Ishikawa (cell line): ENCODE data around the gene EFCAB7.
A peak's percentile ranks its signal among the peaks of the same experiment; 100 is the strongest.

Source experiments
- CEBPB ChIP-seq: IDR thresholded peaks from 2 replicates; pipeline ENCODE4 v1.6.1; 2012
- CREB1 ChIP-seq: IDR thresholded peaks from 2 replicates; pipeline ENCODE4 v1.6.1; 2012; ENCODE audit warnings: low read depth
- EGR1 ChIP-seq: IDR thresholded peaks from 2 replicates; pipeline ENCODE4 v1.6.1; 2012
- EP300 ChIP-seq: IDR thresholded peaks from 2 replicates; pipeline ENCODE4 v1.6.1; 2012; ENCODE audit warnings: borderline replicate concordance
- FOXM1 ChIP-seq: IDR thresholded peaks from 2 replicates; pipeline ENCODE4 v1.6.1; 2012; ENCODE audit warnings: low read depth, borderline replicate concordance
- NFIC ChIP-seq: IDR thresholded peaks from 2 replicates; pipeline ENCODE4 v1.6.1; 2012
- RAD21 ChIP-seq: IDR thresholded peaks from 2 replicates; pipeline ENCODE4 v1.6.1; 2012; ENCODE audit warnings: low read depth
- TAF1 ChIP-seq: IDR thresholded peaks from 2 replicates; pipeline ENCODE4 v1.6.1; 2012; ENCODE audit warnings: low read depth, mild to moderate bottlenecking
- TCF12 ChIP-seq: IDR thresholded peaks from 2 replicates; pipeline ENCODE4 v1.6.1; 2012; ENCODE audit warnings: low read depth
- TEAD4 ChIP-seq: IDR thresholded peaks from 2 replicates; pipeline ENCODE4 v1.6.1; 2012
- YY1 ChIP-seq: IDR thresholded peaks from 2 replicates; pipeline ENCODE4 v1.6.1; 2012; ENCODE audit warnings: low read depth
- ZBTB7A ChIP-seq: IDR thresholded peaks from 2 replicates; pipeline ENCODE4 v1.6.1; 2012; ENCODE audit warnings: low read depth
- TF ChIP-seq, protein P1 (sequence below): IDR thresholded peaks from 2 replicates; pipeline ENCODE4 v1.6.1; 2012; ENCODE audit warnings: low read depth, mild to moderate bottlenecking
- TF ChIP-seq, protein P2 (sequence below): IDR thresholded peaks from 2 replicates; pipeline ENCODE4 v1.6.1; 2012
- TF ChIP-seq, protein P3 (sequence below): IDR thresholded peaks from 2 replicates; pipeline ENCODE4 v1.6.1; 2012

EFCAB7 gene

DNA sequence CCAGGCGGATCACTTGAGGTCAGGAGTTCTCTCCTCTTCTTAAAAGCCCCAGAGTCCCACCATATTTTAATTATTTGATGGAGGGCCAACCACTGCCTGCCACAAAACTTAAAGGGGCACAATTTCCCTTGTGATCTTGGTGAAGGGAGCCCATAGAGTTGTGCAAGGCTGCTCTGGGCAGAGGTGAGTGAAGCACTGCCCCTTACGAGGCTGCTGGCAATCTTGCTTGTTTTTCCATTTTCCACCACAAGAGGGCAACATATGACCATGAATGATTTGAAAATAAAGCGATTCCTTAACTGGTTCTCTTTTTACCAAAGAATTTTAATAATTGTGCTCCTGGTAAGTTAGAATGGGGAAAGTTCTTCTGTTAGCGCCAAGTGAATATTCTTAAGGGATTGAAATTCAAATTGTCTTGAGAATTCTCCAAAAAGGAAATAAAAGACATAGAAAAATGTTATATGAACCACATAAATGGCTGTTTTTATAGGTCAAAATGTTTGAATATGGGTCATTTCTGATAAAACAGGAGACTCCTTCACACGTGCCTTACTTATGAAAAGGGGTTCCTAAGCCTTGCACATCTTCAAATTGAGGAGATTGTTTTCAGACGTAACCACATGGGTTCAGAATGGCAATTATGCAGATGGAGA is 92.6 kb downstream of the EFCAB7 start:
- TF ChIP-seq NFIC (0 out of 2 replicates have a peak, but pooled peaks have one; percentile 9), RAD21 (peak; percentile 85)
- TF ChIP-seq, protein P1, sequence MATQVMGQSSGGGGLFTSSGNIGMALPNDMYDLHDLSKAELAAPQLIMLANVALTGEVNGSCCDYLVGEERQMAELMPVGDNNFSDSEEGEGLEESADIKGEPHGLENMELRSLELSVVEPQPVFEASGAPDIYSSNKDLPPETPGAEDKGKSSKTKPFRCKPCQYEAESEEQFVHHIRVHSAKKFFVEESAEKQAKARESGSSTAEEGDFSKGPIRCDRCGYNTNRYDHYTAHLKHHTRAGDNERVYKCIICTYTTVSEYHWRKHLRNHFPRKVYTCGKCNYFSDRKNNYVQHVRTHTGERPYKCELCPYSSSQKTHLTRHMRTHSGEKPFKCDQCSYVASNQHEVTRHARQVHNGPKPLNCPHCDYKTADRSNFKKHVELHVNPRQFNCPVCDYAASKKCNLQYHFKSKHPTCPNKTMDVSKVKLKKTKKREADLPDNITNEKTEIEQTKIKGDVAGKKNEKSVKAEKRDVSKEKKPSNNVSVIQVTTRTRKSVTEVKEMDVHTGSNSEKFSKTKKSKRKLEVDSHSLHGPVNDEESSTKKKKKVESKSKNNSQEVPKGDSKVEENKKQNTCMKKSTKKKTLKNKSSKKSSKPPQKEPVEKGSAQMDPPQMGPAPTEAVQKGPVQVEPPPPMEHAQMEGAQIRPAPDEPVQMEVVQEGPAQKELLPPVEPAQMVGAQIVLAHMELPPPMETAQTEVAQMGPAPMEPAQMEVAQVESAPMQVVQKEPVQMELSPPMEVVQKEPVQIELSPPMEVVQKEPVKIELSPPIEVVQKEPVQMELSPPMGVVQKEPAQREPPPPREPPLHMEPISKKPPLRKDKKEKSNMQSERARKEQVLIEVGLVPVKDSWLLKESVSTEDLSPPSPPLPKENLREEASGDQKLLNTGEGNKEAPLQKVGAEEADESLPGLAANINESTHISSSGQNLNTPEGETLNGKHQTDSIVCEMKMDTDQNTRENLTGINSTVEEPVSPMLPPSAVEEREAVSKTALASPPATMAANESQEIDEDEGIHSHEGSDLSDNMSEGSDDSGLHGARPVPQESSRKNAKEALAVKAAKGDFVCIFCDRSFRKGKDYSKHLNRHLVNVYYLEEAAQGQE: no peak

DNA sequence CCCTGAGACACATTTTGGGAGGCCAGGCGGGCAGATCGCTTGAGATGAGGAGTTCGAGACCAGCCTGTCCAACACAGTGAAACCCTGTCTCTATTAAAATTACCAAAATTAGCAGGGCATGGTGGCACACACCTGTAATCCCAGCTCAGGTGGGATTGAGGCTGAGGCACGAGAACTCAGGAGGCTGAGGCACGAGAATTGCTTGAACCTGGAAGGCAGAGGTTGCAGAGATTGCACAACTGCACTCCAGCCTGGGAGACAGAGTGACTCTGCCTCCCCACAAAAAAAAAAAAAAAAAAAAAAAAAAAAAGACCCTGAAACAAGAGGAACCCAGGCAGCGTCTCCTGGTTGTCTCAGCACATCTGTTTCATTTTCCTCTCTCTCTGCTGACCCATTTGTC is 94.1 kb downstream of the EFCAB7 start:
- TF ChIP-seq TEAD4: no peak
- TF ChIP-seq CEBPB: peak; percentile 42; the same call in 1 of the 2 replicates

DNA sequence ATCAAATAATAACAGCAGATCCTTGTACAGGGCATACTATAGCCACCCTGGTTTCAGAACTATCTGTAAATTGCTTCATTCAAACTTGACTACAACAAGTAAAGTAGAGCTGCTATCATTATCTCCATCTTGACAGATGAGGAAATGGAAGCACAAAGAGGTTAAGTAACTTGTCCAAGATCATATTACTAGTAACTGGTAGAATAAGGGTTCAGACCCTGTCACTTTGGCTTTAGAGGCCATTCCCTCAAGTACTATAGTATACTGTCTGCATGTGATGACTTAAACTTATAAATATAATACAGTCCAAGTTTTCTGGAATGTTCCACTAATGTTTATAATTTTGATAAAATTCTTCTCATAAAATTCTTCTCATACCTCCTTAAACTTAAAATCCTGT is 94.7 kb downstream of the EFCAB7 start:
- no peak for TF ChIP-seq EGR1
- TF ChIP-seq TAF1: no peak
- TF ChIP-seq, protein P2, sequence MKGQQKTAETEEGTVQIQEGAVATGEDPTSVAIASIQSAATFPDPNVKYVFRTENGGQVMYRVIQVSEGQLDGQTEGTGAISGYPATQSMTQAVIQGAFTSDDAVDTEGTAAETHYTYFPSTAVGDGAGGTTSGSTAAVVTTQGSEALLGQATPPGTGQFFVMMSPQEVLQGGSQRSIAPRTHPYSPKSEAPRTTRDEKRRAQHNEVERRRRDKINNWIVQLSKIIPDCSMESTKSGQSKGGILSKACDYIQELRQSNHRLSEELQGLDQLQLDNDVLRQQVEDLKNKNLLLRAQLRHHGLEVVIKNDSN: no peak
- TF ChIP-seq NFIC: no peak
- no peak for TF ChIP-seq EP300
- no peak for TF ChIP-seq YY1
- TF ChIP-seq TEAD4: no peak
- TF ChIP-seq, protein P3, sequence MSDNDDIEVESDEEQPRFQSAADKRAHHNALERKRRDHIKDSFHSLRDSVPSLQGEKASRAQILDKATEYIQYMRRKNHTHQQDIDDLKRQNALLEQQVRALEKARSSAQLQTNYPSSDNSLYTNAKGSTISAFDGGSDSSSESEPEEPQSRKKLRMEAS: no peak
- TF ChIP-seq RAD21: no peak
- TF ChIP-seq, protein P1: no peak
- TF ChIP-seq FOXM1: no peak
- no peak for TF ChIP-seq ZBTB7A
- no peak for TF ChIP-seq TCF12
- no peak for TF ChIP-seq CEBPB
- no peak for TF ChIP-seq CREB1

DNA sequence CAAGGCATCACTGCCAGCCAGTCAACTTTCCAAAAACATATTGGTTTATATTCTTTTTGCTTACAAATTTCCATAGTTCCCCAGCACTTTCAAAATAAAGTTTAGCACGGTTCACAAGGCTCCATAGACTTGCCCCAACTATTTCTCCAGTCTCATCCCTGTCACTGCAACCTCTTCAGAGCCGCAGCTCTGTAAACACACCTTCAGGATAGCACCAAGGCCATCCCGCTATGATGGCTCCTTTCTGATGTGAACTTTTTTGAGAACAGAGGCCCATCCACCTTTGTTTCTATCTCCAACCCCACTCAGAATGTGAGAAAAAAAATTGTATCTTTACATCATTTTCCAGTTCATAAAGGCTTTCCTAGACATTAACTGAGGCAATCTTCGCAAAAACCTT is 96.2 kb downstream of the EFCAB7 start:
- TF ChIP-seq TEAD4 (no peak), TAF1 (no peak)
- TF ChIP-seq, protein P1: no peak

DNA sequence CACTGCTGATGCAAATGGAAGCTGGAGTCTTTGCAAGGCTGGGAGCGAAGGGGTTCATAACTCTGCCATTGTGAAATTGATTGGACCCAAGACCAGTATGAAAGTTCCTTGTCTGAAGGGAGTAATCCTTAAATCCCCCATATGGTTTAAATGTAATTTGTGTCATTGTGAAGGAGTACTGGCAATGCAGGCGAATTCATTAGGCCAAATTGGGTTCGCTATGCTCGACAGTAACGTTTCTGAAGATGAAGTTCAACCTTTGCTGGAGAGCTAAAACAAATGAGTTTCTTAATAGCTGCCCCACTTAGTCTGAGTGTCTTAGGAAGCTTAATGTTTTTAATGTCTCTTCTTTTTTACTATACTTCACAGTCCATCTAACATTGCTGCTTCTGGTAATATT is 97.3 kb downstream of the EFCAB7 start:
- no peak for TF ChIP-seq EP300
- no peak for TF ChIP-seq TCF12
- no peak for TF ChIP-seq TAF1

DNA sequence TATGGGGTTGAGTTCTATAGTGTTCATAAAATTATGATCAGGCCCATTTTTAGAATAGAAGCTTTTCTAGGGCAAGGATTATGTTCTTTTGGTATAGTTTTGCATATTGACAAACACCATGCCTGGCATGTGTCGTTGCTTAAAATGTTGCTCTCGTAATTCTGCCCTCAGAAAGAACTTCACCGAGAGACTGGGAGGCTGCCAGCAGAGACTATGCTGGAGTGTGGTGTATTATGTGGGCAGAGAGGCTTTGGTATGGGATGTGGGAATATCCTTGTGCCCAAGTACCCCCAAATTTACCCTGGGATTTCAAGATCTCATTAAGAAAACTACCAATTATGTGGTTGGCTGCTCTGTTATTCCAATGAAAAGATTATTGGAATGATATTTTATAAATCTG is 97.8 kb downstream of the EFCAB7 start:
- TF ChIP-seq RAD21 (no peak), ZBTB7A (no peak), EGR1 (no peak), CEBPB (no peak), YY1 (no peak), TAF1 (no peak), FOXM1 (no peak), TCF12 (no peak)
- TF ChIP-seq, protein P2: no peak
